Measurements from ENCODE around the gene ERC2.

- no peak for TF ChIP-seq CTCF (IDR thresholded peaks at IDR 0.05)
- TF ChIP-seq POLR2A (IDR thresholded peaks at IDR 0.05) = no peak
- TF ChIP-seq EP300 (IDR thresholded peaks at IDR 0.05) = no peak
Measured at GRCh38 chr3:55521738-55522421, 946.4 kb downstream of the ERC2 start.

All from upper lobe of left lung (tissue), 4 donors.